ENCODE measurements around the gene TMIGD3. TPM values are rescaled to one million over a fixed set of nuclear protein-coding genes. Genes with fewer than 3 reads are reported as not detected.

The TMIGD3 gene
- total and polyA plus RNA-seq, 2 of the 4 experiments (the other 2 are of a cell fraction) = under 0.01 to 0.12 TPM

GRCh38 chr1:111444031-111444430 lies 59.4 kb downstream of the TMIGD3 start:
- no peak overlapping the region for H2BK15ac ChIP-seq (ENCODE audit: low read depth, low read length)
- peaks cover 37 to 38% of the 10 kb centered on the region in 2 experiments for H3K79me1 ChIP-seq (ENCODE audit: low read depth in 1 of 2, low read length in 2 of 2)
- no peak overlapping the region for H4K91ac ChIP-seq (ENCODE audit: insufficient read depth, low read depth, low read length)
- peaks cover 35% of the 10 kb centered on the region for H3K36me3 ChIP-seq (ENCODE audit: control insufficient read depth, insufficient read depth, low read length)
- ATAC-seq (ENCODE audit: low read depth) (no peak), DNase-seq (no peak)
- no peak overlapping the region for H4K8ac ChIP-seq (ENCODE audit: low read depth in 2 of 2, low read length in 2 of 2)
- no peak overlapping the region for H2AFZ ChIP-seq (replicated peaks; ENCODE audit: low read length, poor library complexity)
- no peak overlapping the region for H2BK5ac ChIP-seq (ENCODE audit: low read depth, low read length, poor library complexity, severe bottlenecking)
- no peak overlapping the region for H3K23ac ChIP-seq (ENCODE audit: low read depth, low read length)
- no peaks in the 10 kb centered on the region for H3K4me1 ChIP-seq (ENCODE audit: control insufficient read depth, insufficient read depth, low read length)
- no peak overlapping the region for H3K4me2 ChIP-seq (ENCODE audit: low read depth, low read length)
- in situ Hi-C loops (cut with MboI; ENCODE audit: low sequenced_read_pairs) = no loop called here
- no peaks in the 10 kb centered on the region for H3K9me3 ChIP-seq (ENCODE audit: control insufficient read depth, insufficient read depth, low read length)
- TF ChIP-seq CEBPB (IDR thresholded peaks at IDR 0.05; ENCODE audit: low read depth, low read length) = no peak
- no peak for TF ChIP-seq POLR2A (IDR thresholded peaks at IDR 0.05; ENCODE audit: low read depth, low read length)
- no peak for TF ChIP-seq BHLHE40 (IDR thresholded peaks at IDR 0.05; ENCODE audit: low read depth, low read length)
- no peak for TF ChIP-seq RAD21 (IDR thresholded peaks at IDR 0.05; ENCODE audit: low read length)
- no peak for TF ChIP-seq MAZ (IDR thresholded peaks at IDR 0.05; ENCODE audit: borderline replicate concordance, low read depth, low read length)
- no peak for TF ChIP-seq RCOR1 (IDR thresholded peaks at IDR 0.05; ENCODE audit: insufficient replicate concordance, low read length)
- TF ChIP-seq RFX5 (IDR thresholded peaks at IDR 0.05; ENCODE audit: low read depth, low read length) = no peak
- TF ChIP-seq SMC3 (IDR thresholded peaks at IDR 0.05; ENCODE audit: low read depth, low read length) = no peak
- TF ChIP-seq USF2 (IDR thresholded peaks at IDR 0.05; ENCODE audit: low read depth, low read length) = no peak
- no peak for TF ChIP-seq ELK1 (IDR thresholded peaks at IDR 0.05; ENCODE audit: borderline replicate concordance, low read depth, low read length)
- no peak for TF ChIP-seq MAFK (IDR thresholded peaks at IDR 0.05; ENCODE audit: low read depth, low read length)
- no peak for TF ChIP-seq CHD1 (IDR thresholded peaks at IDR 0.05; ENCODE audit: low read depth, low read length)
- TF ChIP-seq NFE2L2 (IDR thresholded peaks at IDR 0.05; ENCODE audit: low read depth, low read length) = no peak
- TF ChIP-seq FOS (IDR thresholded peaks at IDR 0.05; ENCODE audit: low read depth, low read length) = no peak
- TF ChIP-seq CTCF (conservative IDR thresholded peaks at IDR 0.05; ENCODE audit: low read depth, low read length) = no peak
- no peak overlapping the region for H4K5ac ChIP-seq (ENCODE audit: low read depth, low read length)
- no peak overlapping the region for H3K56ac ChIP-seq (ENCODE audit: extremely low read depth, insufficient read depth, low read length)
- H3K27ac ChIP-seq (ENCODE audit: insufficient read depth, low read length) = no peak overlapping the region
- no peak overlapping the region for H2AK5ac ChIP-seq (ENCODE audit: low read depth, low read length)
- H3K18ac ChIP-seq (ENCODE audit: low read depth, low read length) = no peak overlapping the region
- ChIA-PET CTCF (no interaction called here), POLR2A (ENCODE audit: unreplicated experiment) (no interaction called here)
- intact Hi-C loops (cut with micrococcal nuclease) = no loop called here
- H3K9ac ChIP-seq (ENCODE audit: low read depth, low read length) = no peak overlapping the region
- no TSS peak for BruUV-seq (replicated peaks)
- no peaks in the 10 kb centered on the region; the same call in 1 of the 2 replicates for H4K20me1 ChIP-seq (ENCODE audit: insufficient read depth, low read length)
- peaks cover 3% of the 10 kb centered on the region for H3K9me1 ChIP-seq (ENCODE audit: insufficient read depth, low read length)
- H2AK9ac ChIP-seq (replicated peaks; ENCODE audit: low read depth, low read length, poor library complexity) = no peak overlapping the region
- dilution Hi-C loops (cut with HindIII; ENCODE audit: low sequenced_read_pairs, unreplicated experiment) = no loop called here
- no peak overlapping the region for H2BK20ac ChIP-seq (ENCODE audit: low read depth, low read length)
- no peak overlapping the region for H3K4me3 ChIP-seq (ENCODE audit: insufficient read depth, low read depth, low read length)
- 100% methylated on average over 1 of the region's 3 CpGs; no CpG with 5 or more reads in 1 of the 2 experiments for WGBS, 2 experiments (ENCODE audit: extremely low coverage in 2 of 2, insufficient read length in 1 of 2)
- H3K4ac ChIP-seq (ENCODE audit: low read depth, low read length) = no peak overlapping the region
- no peak overlapping the region for H2BK120ac ChIP-seq (ENCODE audit: low read depth, low read length)
- no peak overlapping the region for H3K14ac ChIP-seq (replicated peaks; ENCODE audit: low read depth, low read length)
- no peaks in the 10 kb centered on the region for H3K27me3 ChIP-seq (ENCODE audit: control insufficient read depth, insufficient read depth, low read length)
